Endodermal cell (in vitro differentiated cells): ENCODE measurements around the gene TRMT2A. TPM values are rescaled to one million over a fixed set of nuclear protein-coding genes. Genes with fewer than 3 reads are reported as not detected.

Experiments
- DNase-seq: peaks from one replicate; pipeline ENCODE4 v3.0.0-alpha.2; 2017
- H3K27ac ChIP-seq: 2 replicates; pipeline ENCODE4 v1.5.1; 2013; ENCODE audit warnings: mild to moderate bottlenecking, low read depth, low read length, moderate library complexity
- H3K27me3 ChIP-seq: 2 replicates; pipeline ENCODE4 v1.6.1; 2013; ENCODE audit warnings: mild to moderate bottlenecking, low read length, moderate library complexity; ENCODE audit not compliant: insufficient read depth, control insufficient read depth, poor library complexity, severe bottlenecking
- H3K36me3 ChIP-seq: 2 replicates; pipeline ENCODE4 v1.7.0; 2013; ENCODE audit warnings: mild to moderate bottlenecking, low read length, moderate library complexity; ENCODE audit not compliant: control insufficient read depth, insufficient read depth
- H3K4me1 ChIP-seq: one replicate; pipeline ENCODE4 v1.7.0; 2013; ENCODE audit warnings: low read length; ENCODE audit not compliant: control insufficient read depth, insufficient read depth
- H3K4me3 ChIP-seq: 2 replicates; pipeline ENCODE4 v1.5.1; 2013; ENCODE audit warnings: mild to moderate bottlenecking, low read length, moderate library complexity
- H3K9ac ChIP-seq: 2 replicates; pipeline ENCODE4 v1.6.1; 2013; ENCODE audit warnings: mild to moderate bottlenecking, low read length, moderate library complexity; ENCODE audit not compliant: poor library complexity, severe bottlenecking; ENCODE audit errors: extremely low read depth
- H3K9me3 ChIP-seq: 2 replicates; pipeline ENCODE4 v1.6.1; 2013; ENCODE audit warnings: mild to moderate bottlenecking, low read length, moderate library complexity; ENCODE audit not compliant: control insufficient read depth
- H3K27ac Mint-ChIP-seq: 2 replicates; pipeline ENCODE4 v1.8.0; 2020; ENCODE audit warnings: mixed read lengths
- H3K27me3 Mint-ChIP-seq: 2 replicates; pipeline ENCODE4 v1.8.0; 2021; ENCODE audit warnings: mild to moderate bottlenecking, mixed read lengths; ENCODE audit not compliant: insufficient read depth
- H3K36me3 Mint-ChIP-seq: 2 replicates; pipeline ENCODE4 v1.8.0; 2020; ENCODE audit warnings: low read depth, mixed read lengths
- H3K4me1 Mint-ChIP-seq: 2 replicates; pipeline ENCODE4 v1.8.0; 2020; ENCODE audit warnings: mixed read lengths
- H3K4me3 Mint-ChIP-seq: 2 replicates; pipeline ENCODE4 v1.8.0; 2020; ENCODE audit warnings: mild to moderate bottlenecking, moderate library complexity, mixed read lengths
- H3K9me3 Mint-ChIP-seq: 2 replicates; pipeline ENCODE4 v1.8.0; 2020; ENCODE audit warnings: mild to moderate bottlenecking, mixed read lengths
- WGBS, 2 experiments: methylation state at CpG; one replicate each; pipeline versions ENCODE4 v1.1.5 to v1.1.7; 2013; ENCODE audit warnings: missing lambda C conversion rate in 2 of 2, mixed read lengths in 1 of 2; ENCODE audit not compliant: insufficient coverage in 1 of 2, insufficient read length in 1 of 2; 5-methylcytosine and 5-hydroxymethylcytosine counted together
- total RNA-seq, 2 donors: library from RNA; stranded (reverse); fragmentation: NEBNext Ultra II Directional in 1 of 2; extraction: Animal tissue kit (Norgen Biotek cat#: 25700) in 1 of 2; gene quantifications; 2 replicates in 1 of 2; 3 replicates in 1 of 2; pipeline ENCODE4 v1.2.1, GENCODE V29; 2021
- TF ChIP-seq, protein P1 (sequence below): fragments of 200-600 bp; sonication (generic); conservative IDR thresholded peaks from 2 replicates; pipeline ENCODE4 v1.5.0; 2021; ENCODE audit warnings: antibody characterized with exemption, mild to moderate bottlenecking

Gene TRMT2A
- total RNA-seq, 2 donors from 2014 or later, result 45.6 to 55.2 TPM

DNA sequence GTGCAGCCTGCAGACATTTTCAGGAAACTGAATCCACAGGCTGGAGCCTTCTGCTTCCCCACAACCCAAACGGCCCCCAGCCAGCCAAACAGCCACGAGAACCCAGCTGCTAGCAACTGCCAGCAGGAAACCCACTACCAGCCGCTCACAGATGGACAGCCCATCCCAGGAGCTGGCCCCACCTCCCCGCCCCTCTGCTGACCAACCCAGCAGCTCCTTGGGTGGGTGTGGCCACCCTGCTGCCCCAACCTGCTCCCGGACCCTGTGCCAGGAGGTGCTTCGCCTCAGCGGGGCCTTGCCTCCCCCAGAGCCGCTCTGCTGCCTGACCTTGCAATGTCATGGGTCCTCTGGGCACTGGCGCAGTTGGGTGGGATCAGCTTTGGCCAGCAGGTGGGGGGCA, 42.0 kb upstream of the TRMT2A start:
- Histone ChIP-seq H3K9me3 (no peaks in the 10 kb centered on the region), H3K4me1 (no peaks in the 10 kb centered on the region), H3K9ac (no peak overlapping the region), H3K27me3 (no peaks in the 10 kb centered on the region), H3K4me3 (no peak overlapping the region), H3K36me3 (no peaks in the 10 kb centered on the region), H3K27ac (peak overlapping the region; percentile 36)
- Mint-ChIP-seq H3K9me3 (no peaks in the 10 kb centered on the region), H3K4me1 (peaks cover 2% of the 10 kb centered on the region), H3K36me3 (no peaks in the 10 kb centered on the region), H3K4me3 (no peak overlapping the region), H3K27me3 (no peaks in the 10 kb centered on the region), H3K27ac (peak overlapping the region; percentile 52)
- DNase-seq, result peak; percentile 87
- TF ChIP-seq, protein P1, sequence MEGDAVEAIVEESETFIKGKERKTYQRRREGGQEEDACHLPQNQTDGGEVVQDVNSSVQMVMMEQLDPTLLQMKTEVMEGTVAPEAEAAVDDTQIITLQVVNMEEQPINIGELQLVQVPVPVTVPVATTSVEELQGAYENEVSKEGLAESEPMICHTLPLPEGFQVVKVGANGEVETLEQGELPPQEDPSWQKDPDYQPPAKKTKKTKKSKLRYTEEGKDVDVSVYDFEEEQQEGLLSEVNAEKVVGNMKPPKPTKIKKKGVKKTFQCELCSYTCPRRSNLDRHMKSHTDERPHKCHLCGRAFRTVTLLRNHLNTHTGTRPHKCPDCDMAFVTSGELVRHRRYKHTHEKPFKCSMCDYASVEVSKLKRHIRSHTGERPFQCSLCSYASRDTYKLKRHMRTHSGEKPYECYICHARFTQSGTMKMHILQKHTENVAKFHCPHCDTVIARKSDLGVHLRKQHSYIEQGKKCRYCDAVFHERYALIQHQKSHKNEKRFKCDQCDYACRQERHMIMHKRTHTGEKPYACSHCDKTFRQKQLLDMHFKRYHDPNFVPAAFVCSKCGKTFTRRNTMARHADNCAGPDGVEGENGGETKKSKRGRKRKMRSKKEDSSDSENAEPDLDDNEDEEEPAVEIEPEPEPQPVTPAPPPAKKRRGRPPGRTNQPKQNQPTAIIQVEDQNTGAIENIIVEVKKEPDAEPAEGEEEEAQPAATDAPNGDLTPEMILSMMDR, result no peak
- 34 to 52% methylated on average over 3 to 9 of the region's 9 CpGs for WGBS, 2 experiments

DNA sequence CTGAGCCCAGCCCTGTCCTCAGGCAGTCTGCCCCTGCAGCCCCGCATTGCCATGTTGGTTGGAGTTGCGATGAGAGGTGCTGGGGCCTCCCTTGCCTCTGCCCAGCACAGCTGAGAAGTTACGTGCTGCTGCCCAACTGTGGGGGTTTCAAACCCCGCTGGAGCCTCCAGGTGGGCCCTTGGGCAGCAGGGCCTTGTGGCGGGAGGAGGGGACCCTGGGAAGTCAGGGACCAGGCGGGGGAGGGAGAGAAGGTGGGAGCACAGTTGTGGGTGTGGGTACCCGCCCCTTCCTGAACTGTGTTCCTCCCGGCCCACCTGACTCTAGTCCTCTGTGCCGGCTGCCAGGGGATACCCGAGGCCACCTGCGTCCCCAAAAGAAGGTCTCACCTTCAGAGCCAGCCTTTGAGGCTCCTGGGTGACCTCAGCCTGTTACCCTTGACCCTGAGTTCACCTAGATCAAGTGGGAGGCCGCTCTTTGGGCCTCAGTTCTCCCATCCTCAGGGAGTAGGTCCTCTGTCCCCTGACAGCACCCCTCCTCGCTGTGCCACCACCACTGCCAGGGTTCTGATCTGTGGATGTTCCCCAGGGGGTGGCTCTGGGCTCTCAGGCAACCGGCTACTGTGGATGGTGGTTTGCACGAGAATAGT, 41.5 kb upstream of the TRMT2A start:
- no peaks in the 10 kb centered on the region for H3K27me3 ChIP-seq
- H3K4me1 ChIP-seq, result no peaks in the 10 kb centered on the region
- no peaks in the 10 kb centered on the region for H3K9me3 ChIP-seq
- H3K27ac Mint-ChIP-seq, result peak overlapping the region; percentile 52
- peaks cover 2% of the 10 kb centered on the region for H3K4me1 Mint-ChIP-seq
- 83 to 87% methylated on average over 8 to 14 of the region's 15 CpGs for WGBS, 2 experiments
- no peaks in the 10 kb centered on the region for H3K9me3 Mint-ChIP-seq
- no peaks in the 10 kb centered on the region for H3K27me3 Mint-ChIP-seq
- H3K27ac ChIP-seq, result no peak overlapping the region
- H3K36me3 Mint-ChIP-seq, result no peaks in the 10 kb centered on the region
- no peak overlapping the region for H3K4me3 ChIP-seq
- no peaks in the 10 kb centered on the region for H3K36me3 ChIP-seq
- H3K4me3 Mint-ChIP-seq, result no peak overlapping the region
- TF ChIP-seq, protein P1, result no peak
- no peak overlapping the region for H3K9ac ChIP-seq
- no peak for DNase-seq

DNA sequence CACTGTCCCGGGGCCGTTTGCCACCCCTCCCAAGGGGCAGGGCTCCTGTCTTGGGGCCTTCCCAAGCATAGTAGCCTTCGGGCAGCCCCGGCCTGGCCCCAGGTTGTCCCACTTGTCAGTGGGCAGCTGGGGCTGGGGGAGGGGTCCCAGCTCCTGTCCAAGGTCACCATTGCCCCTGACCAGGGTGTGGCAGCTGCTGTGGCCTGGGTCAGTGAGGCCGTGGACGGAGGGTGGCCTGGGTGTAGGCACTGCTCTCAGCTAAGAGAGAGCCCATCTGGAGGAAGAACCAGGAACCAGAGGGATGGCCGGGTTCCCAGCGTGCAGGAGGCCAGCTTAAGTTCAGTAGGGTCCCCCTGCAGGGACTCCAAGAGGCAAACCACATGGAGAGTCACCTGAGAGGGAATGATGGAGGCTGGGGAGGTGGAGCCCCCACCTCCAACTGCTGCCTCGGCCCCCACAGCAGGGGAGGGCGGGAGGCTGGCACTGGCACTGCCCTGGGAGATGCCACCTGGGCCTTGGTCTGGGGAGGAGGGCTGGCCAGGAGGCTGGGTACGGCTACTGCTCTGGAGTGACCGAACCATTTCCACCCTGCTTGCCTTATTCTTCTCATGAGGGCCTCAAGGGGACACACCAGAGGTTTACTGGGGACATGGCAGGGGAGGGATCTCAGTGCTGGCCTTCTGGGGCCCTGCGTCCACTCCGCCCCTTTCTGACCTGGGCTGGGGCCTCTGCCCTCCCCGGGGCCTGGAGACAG, 40.6 kb upstream of the TRMT2A start:
- Histone ChIP-seq H3K27me3 (no peaks in the 10 kb centered on the region), H3K9me3 (no peaks in the 10 kb centered on the region), H3K9ac (no peak overlapping the region), H3K36me3 (no peaks in the 10 kb centered on the region), H3K4me1 (no peaks in the 10 kb centered on the region), H3K4me3 (no peak overlapping the region), H3K27ac (no peak overlapping the region)
- TF ChIP-seq, protein P1, result no peak
- H3K9me3 Mint-ChIP-seq, result no peaks in the 10 kb centered on the region
- H3K36me3 Mint-ChIP-seq, result no peaks in the 10 kb centered on the region
- peaks cover 2% of the 10 kb centered on the region for H3K4me1 Mint-ChIP-seq
- H3K4me3 Mint-ChIP-seq, result no peak overlapping the region
- 86 to 94% methylated on average over 8 to 15 of the region's 15 CpGs for WGBS, 2 experiments
- H3K27me3 Mint-ChIP-seq, result no peaks in the 10 kb centered on the region
- no peak for DNase-seq
- H3K27ac Mint-ChIP-seq, result no peak overlapping the region
